Neutrophil (primary cell): Measurements from ENCODE around the gene SORCS1.

Experiments used
- H3K27ac ChIP-seq: fragments of 200-600 bp; sonication (generic); 2 replicates; pipeline ENCODE4 v1.5.1; 2016; ENCODE audit warnings: mild to moderate bottlenecking, moderate library complexity
- H3K27me3 ChIP-seq: fragments of 200-600 bp; sonication (generic); 2 replicates; pipeline ENCODE4 v1.6.0; 2016; ENCODE audit warnings: mild to moderate bottlenecking
- H3K36me3 ChIP-seq: fragments of 200-600 bp; sonication (generic); 2 replicates; pipeline ENCODE4 v1.5.1; 2017
- H3K4me1 ChIP-seq, 2 experiments: fragments of 200-600 bp in 1 of 2; sonication (generic) in 1 of 2; 1 replicate in 1 of 2; 2 replicates in 1 of 2; pipeline versions ENCODE4 v1.5.1 to v1.6.1; 2013 to 2016; ENCODE audit warnings: low read depth in 1 of 2, low read length in 1 of 2, mild to moderate bottlenecking in 1 of 2, moderate library complexity in 1 of 2; ENCODE audit not compliant: control insufficient read depth in 1 of 2, insufficient read depth in 1 of 2
- H3K4me3 ChIP-seq, 2 experiments: fragments of 200-600 bp in 1 of 2; sonication (generic) in 1 of 2; 1 replicate in 1 of 2; 2 replicates in 1 of 2; pipeline ENCODE4 v1.5.1; 2013 to 2016; ENCODE audit warnings: low read depth in 1 of 2, low read length in 1 of 2, mild to moderate bottlenecking in 1 of 2, moderate library complexity in 1 of 2
- H3K9me3 ChIP-seq: fragments of 200-600 bp; sonication (generic); 2 replicates; pipeline ENCODE4 v1.5.1; 2016
- CTCF ChIP-seq: fragments of 200-600 bp; sonication (generic); IDR thresholded peaks from 2 replicates; pipeline ENCODE4 v1.5.1; 2016; ENCODE audit warnings: antibody characterized with exemption

Gene SORCS1

DNA sequence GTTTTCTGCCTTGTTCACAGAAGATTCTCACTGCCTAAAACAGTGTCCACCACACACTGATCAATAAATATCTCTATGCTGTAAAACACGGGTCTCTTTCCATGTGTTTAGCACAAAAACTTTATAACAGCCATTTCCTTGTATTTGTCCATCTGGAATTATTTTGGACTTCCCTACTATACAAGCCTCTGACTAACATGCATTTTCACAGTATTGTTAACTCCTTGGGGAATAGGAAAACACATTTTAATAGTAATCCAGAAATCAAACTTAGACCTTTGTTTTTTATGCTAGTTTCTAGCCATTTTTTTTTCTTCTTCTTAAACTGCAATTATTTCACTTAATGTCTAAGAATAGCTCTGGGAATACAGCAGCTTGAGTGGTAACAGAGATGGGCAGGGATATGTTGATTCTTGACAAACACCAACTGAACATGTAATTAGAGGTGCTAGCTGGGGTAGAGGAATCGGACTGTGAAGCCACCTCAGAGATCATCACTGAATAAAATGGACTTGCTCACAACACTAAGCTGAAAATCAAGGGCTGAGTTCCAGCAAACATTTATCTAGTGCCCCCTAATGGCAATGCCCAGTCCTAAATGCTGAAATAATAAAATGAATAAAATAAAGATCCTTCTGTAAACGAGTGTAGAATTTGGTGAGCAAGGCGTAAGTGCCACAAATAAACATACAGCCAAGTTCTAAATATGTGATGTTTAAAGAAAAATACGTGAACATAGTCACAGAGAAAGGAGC lies 593.1 kb downstream of the SORCS1 start:
- Histone ChIP-seq H3K27me3 (no peaks in the 10 kb centered on the region), H3K9me3 (no peaks in the 10 kb centered on the region), H3K4me3 (no peak overlapping the region), H3K27ac (no peak overlapping the region), H3K36me3 (no peaks in the 10 kb centered on the region), H3K4me1 (no peaks in the 10 kb centered on the region)
- no peak for TF ChIP-seq CTCF

GRCh38 chr10:106570268-106570667 lies 594.2 kb downstream of the SORCS1 start:
- Histone ChIP-seq H3K4me1 (no peaks in the 10 kb centered on the region), H3K27me3 (no peaks in the 10 kb centered on the region), H3K27ac (no peak overlapping the region), H3K36me3 (no peaks in the 10 kb centered on the region), H3K9me3 (no peaks in the 10 kb centered on the region), H3K4me3 (no peak overlapping the region)
- no peak for TF ChIP-seq CTCF

GRCh38 chr10:106567629-106568028 lies 596.9 kb downstream of the SORCS1 start:
- H3K27ac ChIP-seq = no peak overlapping the region
- no peaks in the 10 kb centered on the region for H3K36me3 ChIP-seq
- H3K4me3 ChIP-seq = no peak overlapping the region
- no peaks in the 10 kb centered on the region for H3K9me3 ChIP-seq
- no peaks in the 10 kb centered on the region for H3K4me1 ChIP-seq
- no peak for TF ChIP-seq CTCF
- no peaks in the 10 kb centered on the region for H3K27me3 ChIP-seq

DNA sequence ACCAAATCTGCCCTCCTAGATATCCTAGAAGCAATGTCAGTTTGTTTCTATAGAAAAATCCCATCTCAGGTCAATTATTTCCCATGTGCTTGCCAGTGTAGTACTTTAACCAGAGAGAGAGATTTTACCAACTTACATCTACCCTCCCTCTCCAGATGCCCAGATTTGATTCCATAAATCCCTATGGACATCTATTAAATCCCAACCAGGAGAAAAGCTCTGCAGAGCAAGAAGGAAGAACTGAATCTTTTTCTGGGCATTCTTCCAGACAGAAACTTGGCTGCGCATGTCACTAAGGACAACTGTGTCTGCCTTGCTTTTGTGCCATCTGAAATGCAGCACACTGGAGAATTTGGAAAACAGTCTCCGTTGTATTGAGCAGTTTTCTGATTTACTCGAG lies 597.6 kb downstream of the SORCS1 start:
- no peak overlapping the region for H3K27ac ChIP-seq
- no peak for TF ChIP-seq CTCF
- no peak overlapping the region for H3K4me3 ChIP-seq
- H3K36me3 ChIP-seq = no peaks in the 10 kb centered on the region
- H3K9me3 ChIP-seq = no peaks in the 10 kb centered on the region
- no peaks in the 10 kb centered on the region for H3K27me3 ChIP-seq
- no peaks in the 10 kb centered on the region for H3K4me1 ChIP-seq

GRCh38 chr10:106565546-106565945 lies 599.0 kb downstream of the SORCS1 start:
- no peaks in the 10 kb centered on the region for H3K9me3 ChIP-seq
- H3K36me3 ChIP-seq = no peaks in the 10 kb centered on the region
- H3K4me1 ChIP-seq = no peaks in the 10 kb centered on the region
- H3K27me3 ChIP-seq = no peaks in the 10 kb centered on the region
- H3K27ac ChIP-seq = no peak overlapping the region
- no peak for TF ChIP-seq CTCF
- no peak overlapping the region for H3K4me3 ChIP-seq
